Nucleus accumbens (tissue), 56 donors: Measurements from ENCODE around the gene ZFR.
"Not testable (repeated sequence)": the region's sequence is repeated elsewhere in the genome, so short reads cannot be mapped to it uniquely, and the experiment has no call there.

Source experiments
- DNase-seq, 56 donors: peaks; one replicate each; lab custom pipeline; 2025; lab: John Stamatoyannopoulos, UW

Gene ZFR

DNA sequence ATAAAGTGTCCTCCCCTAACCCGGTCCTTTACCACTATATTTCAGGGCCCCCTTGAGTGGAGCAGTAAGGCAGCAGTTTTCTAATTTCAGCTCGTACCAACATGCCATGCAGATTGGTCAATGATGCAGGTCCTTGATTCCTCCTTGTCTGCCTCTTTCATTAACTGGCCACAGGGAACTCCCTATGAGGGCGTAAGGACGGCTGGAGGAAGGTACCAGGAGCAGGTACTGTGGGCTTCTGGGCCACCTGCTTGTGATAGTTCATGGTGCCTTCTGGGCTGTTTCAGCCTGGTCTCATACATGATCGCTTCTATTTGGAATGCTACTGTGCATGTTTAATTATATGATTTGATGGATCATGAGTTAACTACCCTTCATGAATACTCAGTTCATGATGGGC lies 9.4 kb upstream of the ZFR start:
- DNase-seq = no peak

DNA sequence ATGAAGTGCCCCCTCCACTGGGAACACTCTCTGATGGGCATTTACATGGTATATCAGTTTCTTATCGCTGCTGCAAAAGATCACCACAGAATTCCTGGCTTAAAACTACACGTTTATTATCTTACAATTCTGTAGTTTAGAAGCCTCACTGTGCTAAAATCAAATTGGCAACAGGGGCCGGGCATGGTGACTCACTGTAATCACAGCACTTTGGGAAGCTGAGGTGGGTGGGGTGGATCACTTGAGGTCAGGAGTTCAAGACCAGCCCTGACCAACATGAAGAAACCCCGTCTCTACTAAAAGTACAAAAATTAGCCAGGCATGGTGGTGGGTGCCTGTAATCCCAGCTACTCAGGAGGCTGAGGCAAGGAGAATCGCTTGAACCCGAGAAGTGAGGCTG lies 7.8 kb upstream of the ZFR start:
- DNase-seq = not testable (repeated sequence)

DNA sequence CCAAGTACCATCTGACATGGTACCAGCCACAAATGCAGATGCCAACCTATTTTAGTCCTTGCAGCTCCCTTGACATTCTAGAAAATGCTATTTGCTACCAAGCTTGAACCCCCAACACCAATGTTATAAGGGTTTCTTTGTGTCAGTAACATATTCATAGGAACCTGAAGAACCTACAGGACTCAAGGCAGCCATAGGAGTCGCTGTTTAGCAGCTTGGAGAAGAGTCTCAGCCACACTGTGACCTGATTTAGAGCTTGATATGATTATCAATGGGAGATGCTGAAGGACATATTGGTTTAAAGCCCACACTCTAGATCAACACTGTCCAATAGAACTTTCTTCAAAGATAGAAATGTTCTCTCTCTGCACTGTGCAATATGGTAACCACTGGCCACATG lies 6.4 kb upstream of the ZFR start:
- no peak for DNase-seq

GRCh38 chr5:32449262-32449661 lies 4.7 kb upstream of the ZFR start:
- DNase-seq = no peak

DNA sequence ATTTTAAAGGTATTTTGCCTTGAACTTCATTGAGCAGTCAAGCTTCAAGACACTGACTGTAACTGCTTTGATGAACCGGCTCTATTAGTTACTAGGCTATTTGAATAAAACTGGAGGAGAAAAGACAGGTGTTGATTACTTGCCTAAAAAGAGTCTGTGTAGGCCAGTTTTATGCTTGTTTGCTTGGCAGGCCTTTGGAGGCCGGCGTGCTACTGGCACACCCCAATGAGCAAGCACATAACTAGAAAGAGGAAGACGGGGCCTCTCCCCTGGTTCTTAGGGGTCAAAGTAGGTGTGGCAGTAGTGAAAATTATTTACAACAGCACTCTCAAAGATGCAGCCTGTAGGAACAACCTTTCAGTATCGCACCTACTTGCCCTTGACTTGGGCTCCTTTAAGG lies 2.1 kb upstream of the ZFR start:
- no peak for DNase-seq

GRCh38 chr5:32445831-32446614 lies 1.5 kb upstream of the ZFR start:
- DNase-seq = peak in 3 of 56 donors; percentile 3 to 45 (median 14)

DNA sequence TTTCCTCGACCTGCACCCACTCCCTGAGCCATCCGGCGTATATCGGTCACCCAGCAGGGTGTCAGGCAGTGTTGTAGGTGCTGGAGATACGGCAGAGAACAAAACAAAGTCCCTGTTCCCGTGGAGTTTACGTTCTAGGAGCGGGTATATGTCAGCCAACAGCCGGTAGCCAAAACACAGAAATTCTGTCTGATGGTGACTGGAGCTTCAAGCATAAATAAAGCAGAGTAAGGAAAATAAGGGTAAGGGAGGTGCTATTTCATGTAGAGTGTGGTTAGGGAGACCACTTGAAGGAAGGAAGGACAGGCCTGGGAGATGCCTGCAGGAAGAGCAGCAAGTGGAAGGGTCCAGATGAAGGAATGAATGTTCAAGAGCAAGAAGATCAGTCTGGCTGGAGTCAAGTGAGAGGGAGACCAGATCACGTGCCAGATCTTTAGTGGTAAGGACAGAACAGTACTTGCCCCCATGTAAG lies 783 bp upstream of the ZFR start:
- DNase-seq = peak in 1 of 56 donors; percentile 4

DNA sequence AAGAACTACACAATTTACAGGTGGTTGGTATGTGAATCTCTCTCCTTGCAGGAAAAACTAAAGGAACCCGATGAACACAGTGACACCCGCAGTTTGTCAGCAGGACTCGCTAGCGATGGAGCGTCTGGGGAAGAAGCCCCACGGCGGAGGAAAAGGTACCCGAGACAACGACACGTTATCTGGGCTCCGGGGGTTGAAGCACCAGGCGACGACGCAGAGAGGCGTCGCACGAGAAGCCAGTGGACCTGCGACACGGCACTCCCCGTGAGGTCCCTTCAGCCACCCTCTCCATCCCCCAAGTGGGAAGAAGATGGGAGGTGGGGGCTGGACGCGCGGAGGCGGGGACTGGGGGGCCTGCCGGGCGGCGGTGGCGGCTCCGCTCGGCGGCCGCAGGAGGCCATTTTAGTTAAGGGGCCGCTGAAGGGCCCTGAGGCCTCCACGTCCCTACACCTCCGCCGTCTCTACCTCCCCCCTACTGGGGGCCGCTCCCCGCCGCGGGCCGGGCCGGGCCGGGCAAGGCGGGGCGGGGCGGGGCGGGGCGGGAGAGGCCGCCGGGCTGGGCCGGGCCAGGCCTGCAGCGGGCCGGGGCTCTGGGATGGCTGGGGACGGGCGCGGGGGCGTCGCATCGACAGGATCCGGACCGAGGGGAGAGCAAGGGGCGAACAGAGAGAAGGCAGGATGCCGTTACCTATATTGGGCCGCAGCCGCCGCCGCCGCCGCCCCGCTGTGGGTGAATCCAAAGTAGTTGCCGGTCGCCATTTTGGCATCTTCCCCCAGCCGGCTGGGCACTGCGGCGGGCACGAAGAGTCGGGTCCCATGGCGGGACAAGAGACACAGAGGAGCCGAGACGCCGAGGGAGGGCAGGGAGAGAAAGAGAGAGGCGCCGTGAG lies 754 bp downstream of the ZFR start:
- DNase-seq = peak in 49 of 56 donors; percentile 3 to 88 (median 55)

DNA sequence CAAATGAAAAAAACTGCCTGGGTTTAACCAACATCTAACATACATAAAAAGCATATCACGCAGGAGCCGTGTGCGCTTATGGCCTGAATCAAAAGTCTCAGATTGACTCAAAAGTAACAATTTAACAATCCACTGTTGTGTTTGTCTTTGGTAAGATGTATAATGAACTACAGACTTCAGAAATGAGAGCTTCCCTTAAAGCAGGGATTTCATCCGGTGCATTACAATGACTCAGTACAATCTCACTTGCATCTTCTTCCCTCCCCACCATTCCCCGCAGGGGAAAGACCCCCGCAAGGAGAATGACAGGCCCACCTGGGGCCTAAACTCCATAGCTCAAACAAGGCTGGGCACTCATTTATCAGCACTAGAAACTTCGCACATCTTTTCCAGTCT lies 1.4 kb downstream of the ZFR start:
- DNase-seq = peak in 3 of 56 donors; percentile 48 to 53 (median 51)

DNA sequence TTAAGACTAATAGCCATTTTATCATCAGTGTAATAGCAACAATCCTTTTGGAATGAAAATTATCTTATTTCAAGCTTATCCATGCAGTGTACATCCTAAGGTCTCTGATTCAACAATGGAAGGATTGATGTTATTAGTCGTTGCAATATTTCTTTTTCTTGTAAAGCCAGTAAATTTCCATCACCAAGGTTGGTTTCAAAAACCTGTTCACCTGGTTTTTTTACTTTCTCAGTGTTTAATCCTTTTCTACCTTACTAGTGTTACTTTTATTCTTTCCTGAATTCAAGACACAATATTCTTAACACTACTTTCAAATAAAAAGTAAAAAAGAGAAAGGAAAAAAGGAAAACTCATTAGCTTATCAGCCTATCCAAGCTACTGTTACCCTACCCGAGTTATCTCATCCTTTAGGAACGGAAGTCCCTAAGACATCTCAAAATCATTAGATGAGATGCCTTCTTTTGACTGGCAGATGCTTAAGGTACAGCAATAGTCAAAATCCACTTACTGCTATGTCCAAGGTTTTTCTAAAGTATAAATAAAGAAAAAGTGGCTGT lies 5.4 kb downstream of the ZFR start:
- DNase-seq = no peak

- DNase-seq = no peak
These were observed 7.8 kb downstream of the ZFR start for GRCh38 chr5:32436553-32437242.

DNA sequence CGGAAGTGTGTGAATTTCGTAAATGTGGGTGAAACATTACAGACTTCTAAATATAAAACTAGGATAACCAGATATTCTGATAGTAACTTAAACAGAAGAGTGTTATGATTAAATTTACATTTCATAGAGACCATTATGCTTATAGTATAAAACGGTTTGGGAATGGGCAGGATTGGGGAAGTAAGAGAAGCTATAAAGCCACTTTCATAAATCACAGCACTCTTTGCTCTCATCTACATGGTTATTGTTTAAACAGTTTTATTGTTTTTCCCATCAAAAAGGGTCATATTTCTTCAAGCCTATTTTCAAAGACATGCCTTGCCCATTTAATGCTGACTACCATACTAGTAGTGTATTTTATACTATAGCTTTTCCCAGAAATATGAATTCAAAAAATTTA lies 9.2 kb downstream of the ZFR start:
- no peak for DNase-seq

DNA sequence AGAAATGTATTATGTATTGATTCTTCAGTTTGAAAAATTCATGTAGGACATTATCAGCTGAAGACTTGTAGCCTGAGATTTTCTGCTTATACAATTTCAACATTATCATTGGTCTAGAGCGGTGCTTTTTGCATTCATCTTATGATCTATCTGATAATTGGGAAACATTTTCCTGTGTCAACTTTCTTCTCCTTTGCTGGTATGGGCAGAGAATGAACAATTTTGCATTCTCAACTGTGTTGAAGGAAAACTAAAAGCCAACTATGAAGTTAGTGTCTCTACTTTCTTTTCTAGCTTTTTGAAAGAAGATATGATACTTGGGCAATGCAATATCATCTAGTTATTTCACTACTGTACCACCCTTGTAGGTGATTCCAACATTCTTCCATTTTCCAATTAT lies 10.3 kb downstream of the ZFR start:
- no peak for DNase-seq

- DNase-seq = no peak
These were observed 11.9 kb downstream of the ZFR start for GRCh38 chr5:32432633-32433032.

GRCh38 chr5:32430825-32431224 lies 13.7 kb downstream of the ZFR start:
- DNase-seq = not testable (repeated sequence)

GRCh38 chr5:32428426-32428825 lies 16.1 kb downstream of the ZFR start:
- DNase-seq = no peak

- no peak for DNase-seq
These were observed 17.9 kb downstream of the ZFR start for GRCh38 chr5:32426440-32427151.

DNA sequence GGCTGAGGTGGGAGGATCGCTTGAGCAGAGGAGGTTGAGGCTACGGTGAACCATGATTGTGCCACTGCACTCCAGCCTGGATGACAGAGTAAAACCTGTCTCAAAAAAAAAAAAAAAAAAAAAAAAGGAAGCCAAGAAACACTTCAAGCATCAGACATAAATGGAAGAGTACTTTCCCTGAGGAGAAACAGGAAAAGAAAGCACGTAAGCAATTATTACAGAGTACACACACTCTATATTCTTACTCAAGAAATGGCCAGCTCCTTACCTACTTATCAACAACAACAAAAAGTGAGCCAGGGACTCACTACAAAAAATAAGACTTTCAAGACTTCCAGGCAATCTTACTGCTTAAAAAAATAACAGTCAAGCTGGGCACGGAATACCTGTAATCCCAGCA lies 21.8 kb downstream of the ZFR start:
- DNase-seq = no peak

DNA sequence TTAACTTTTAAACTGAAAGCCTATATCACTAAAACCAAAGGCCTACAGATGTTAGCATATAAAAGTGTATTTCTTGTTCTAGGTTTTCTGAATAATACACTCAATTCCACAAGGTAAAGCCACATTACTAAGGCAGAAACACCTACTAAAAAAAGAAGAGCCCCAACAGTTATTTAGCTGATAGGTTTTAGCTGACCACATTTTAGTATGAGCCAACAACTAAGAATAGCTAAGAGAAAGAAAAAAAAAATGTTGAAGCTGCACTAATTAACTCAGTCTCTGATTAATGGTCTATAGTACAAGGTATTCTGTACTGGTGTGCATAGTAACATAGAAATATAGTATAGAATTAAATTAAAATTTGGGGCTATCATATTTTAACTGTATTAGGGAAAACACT lies 23.5 kb downstream of the ZFR start:
- DNase-seq = no peak

DNA sequence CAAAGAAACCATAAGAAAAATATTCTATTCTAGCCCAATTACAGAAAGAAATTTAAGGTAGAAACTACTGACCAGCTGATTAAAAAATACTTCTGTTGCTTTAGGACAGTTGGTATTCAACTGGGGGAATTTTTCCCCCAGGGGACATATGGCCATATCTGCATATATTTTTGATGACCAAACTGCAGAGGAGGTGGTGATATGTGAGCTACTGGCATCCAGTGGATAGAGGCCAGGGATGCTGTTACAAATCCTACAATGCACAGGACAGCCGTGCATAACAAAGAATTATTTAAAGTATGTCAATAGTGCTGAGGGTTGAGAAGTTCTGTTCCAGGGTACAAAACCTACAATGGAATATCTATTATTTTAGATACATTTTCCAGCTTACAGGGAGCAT lies 24.0 kb downstream of the ZFR start:
- no peak for DNase-seq
